Muscle layer of colon (tissue), 2 donors: ENCODE data around the gene CCDC34.
"Not testable (repeated sequence)": the region's sequence is repeated elsewhere in the genome, so short reads cannot be mapped to it uniquely, and the experiment has no call there.

ENCODE experiments used
- H3K27ac ChIP-seq: one replicate; pipeline ENCODE4 v1.7.0; 2013; ENCODE audit warnings: low read depth, mild to moderate bottlenecking, low read length, moderate library complexity
- H3K27me3 ChIP-seq, 2 donors: one replicate each; pipeline ENCODE4 v1.7.0; 2013; ENCODE audit warnings: low read length in 2 of 2, mild to moderate bottlenecking in 2 of 2; ENCODE audit not compliant: insufficient read depth in 2 of 2, control insufficient read depth in 1 of 2
- H3K36me3 ChIP-seq: one replicate; pipeline ENCODE4 v1.7.0; 2013; ENCODE audit warnings: mild to moderate bottlenecking, low read length; ENCODE audit not compliant: insufficient read depth
- H3K4me1 ChIP-seq: one replicate; pipeline ENCODE4 v1.7.0; 2013; ENCODE audit warnings: mild to moderate bottlenecking, low read length; ENCODE audit not compliant: insufficient read depth
- H3K4me3 ChIP-seq, 2 donors: one replicate each; pipeline ENCODE4 v1.7.0; 2013; ENCODE audit warnings: low read length in 2 of 2, low read depth in 1 of 2, mild to moderate bottlenecking in 1 of 2, moderate library complexity in 1 of 2
- H3K9ac ChIP-seq: one replicate; pipeline ENCODE4 v1.7.0; 2013; ENCODE audit warnings: low read length
- H3K9me3 ChIP-seq: one replicate; pipeline ENCODE4 v1.7.0; 2013; ENCODE audit warnings: mild to moderate bottlenecking, low read length
- donor health status: abdominal sarcoma.
- donor health status: Adenocarcinoma of cecum.

Gene CCDC34

DNA sequence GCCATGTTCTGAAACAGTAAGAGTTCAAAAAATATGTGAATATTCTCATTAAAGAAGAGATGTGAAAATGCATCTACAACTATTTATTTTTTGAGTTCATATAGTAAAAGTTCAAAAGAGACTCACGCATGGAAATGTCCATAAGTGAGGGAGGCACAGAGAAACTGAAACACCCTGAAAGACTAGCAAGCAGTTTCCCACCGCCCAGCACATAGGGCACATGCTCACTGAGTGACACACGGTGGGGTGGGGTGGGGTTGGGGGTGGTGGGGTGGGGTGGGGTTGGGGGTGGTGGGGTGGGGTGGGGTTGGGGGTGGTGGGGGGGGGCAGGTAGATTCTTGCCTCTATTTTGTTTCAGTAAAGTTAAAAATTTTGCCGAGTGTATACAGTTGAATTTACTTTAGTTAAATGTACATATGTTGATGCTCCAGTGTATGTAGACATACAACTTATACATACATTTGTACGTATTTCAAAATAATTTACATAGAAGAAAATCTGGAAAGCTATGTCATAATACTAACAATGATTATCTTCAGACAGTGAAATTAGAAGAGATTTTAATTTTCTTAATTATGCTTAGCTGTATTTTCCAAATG is 6.3 kb downstream of the CCDC34 start:
- no peaks in the 10 kb centered on the region for H3K27me3 ChIP-seq
- no peaks in the 10 kb centered on the region for H3K36me3 ChIP-seq
- no peaks in the 10 kb centered on the region for H3K9me3 ChIP-seq
- H3K27ac ChIP-seq: no peak overlapping the region
- no peak overlapping the region for H3K9ac ChIP-seq
- no peaks in the 10 kb centered on the region for H3K4me1 ChIP-seq
- H3K4me3 ChIP-seq: no peak overlapping the region

DNA sequence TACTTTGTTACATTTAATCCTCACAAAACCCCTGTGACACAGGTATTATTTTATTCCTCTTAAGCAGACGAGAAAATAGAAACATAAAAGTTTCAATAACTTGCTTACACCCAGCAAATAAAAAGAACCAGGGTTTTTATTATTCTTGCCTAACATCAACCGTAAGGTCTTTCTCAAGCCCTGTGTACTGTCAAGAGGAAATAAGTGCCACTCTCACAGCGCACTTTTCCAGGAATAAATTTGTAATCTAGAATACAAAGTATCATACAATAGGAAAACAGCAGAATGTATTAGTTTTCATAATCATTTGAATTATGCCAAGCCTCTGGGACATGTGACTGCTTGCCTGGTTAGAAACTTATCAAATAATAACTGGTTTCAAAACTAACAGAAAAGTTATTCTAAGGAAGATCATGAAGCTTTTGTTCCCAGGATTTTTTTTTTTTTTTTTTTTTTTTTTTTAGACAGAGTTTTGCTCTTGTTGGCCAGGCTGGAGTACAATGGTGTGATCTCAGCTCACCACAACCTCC is 7.4 kb downstream of the CCDC34 start:
- no peaks in the 10 kb centered on the region for H3K36me3 ChIP-seq
- no peak overlapping the region for H3K4me3 ChIP-seq
- H3K27me3 ChIP-seq: no peaks in the 10 kb centered on the region
- no peaks in the 10 kb centered on the region for H3K9me3 ChIP-seq
- no peak overlapping the region for H3K27ac ChIP-seq
- no peaks in the 10 kb centered on the region for H3K4me1 ChIP-seq
- H3K9ac ChIP-seq: no peak overlapping the region

DNA sequence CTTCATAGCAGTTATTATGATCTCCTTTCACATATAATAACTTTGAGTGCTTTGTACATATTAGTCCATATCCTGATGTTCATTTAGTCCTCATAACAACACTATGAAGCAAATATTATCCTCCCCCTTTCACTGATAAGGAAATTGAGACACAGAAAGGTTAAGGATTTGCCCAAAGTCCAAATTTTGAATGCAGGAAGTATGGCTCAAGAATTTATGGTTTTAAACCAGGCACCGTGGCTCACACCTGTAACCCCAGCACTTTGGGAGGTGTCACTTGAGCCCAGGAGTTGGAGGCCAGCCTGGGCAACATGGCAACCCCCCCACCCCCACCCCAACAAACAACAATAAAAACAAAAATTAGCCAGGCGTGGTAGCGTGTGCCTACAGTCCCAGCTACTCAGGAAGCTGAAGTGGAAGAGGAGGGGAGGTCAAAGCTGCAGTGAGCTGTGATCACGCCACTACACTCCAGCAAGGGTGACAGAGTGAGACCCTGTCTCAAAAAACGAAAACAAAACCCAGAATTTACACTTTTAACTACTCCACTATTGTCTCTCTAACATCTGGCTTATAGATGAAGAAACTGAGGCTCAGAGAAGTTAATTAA is 8.6 kb downstream of the CCDC34 start:
- Histone ChIP-seq H3K9ac (no peak overlapping the region), H3K4me1 (no peaks in the 10 kb centered on the region), H3K27ac (no peak overlapping the region), H3K27me3 (no peaks in the 10 kb centered on the region), H3K36me3 (no peaks in the 10 kb centered on the region), H3K9me3 (no peaks in the 10 kb centered on the region), H3K4me3 (no peak overlapping the region)

DNA sequence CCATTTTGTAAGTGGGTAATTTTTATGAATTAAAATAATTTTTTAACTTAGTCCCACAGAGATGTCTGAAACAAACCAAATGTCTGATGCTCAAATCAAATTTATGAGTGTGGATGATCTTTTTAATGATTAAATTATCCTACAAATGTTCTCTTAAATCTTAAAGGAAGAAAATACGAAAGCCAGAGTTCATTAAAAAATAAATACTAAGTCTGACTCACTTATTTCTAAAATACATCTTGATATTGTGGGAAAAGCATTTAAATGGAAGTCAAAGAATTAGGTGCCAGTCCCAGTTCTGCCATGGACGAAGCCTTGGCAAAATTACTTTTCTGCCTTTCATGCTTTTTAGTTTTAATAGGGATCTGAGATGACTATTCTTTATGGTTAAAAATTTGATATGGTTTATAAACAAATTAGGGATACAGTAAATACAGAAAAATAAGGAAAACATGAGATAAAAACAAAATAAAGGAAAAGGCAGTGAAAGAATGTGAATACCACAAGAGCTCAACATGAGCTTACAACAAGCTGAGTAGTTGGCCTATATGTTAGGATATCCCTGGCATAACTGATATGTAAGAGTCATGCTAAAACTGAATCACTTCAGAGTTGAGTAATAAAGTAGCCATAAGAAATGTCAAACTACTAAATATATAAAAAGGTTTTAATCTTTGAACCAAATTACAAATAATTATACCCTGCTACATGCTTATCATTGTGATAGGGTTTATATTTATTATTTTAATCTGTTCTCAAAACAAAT is 9.2 kb downstream of the CCDC34 start:
- no peaks in the 10 kb centered on the region for H3K4me1 ChIP-seq
- H3K9me3 ChIP-seq: no peaks in the 10 kb centered on the region
- no peaks in the 10 kb centered on the region for H3K36me3 ChIP-seq
- H3K9ac ChIP-seq: no peak overlapping the region
- no peak overlapping the region for H3K4me3 ChIP-seq
- H3K27ac ChIP-seq: no peak overlapping the region
- H3K27me3 ChIP-seq: no peaks in the 10 kb centered on the region

DNA sequence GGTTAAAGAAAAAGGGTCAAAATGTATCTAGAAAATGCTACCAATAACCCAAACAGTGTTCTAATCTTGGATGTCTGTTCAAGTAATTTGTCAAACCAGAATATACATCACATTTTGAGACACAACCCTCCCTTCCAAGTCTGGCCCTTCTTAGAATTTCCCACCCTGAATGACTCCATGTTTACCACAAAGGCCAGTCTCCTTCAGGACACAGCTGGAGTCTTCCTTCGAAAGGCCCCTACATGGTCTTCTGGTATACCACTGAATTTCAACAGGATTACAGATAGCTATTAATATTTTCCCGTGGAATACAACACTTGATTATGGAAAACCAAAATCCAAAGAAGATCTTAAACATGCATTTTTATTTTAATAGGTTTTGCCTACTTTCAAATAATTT is 10.2 kb downstream of the CCDC34 start:
- Histone ChIP-seq H3K27me3 (no peaks in the 10 kb centered on the region), H3K9ac (no peak overlapping the region), H3K4me3 (no peak overlapping the region), H3K9me3 (no peaks in the 10 kb centered on the region), H3K36me3 (no peaks in the 10 kb centered on the region), H3K4me1 (peaks cover 2% of the 10 kb centered on the region), H3K27ac (no peak overlapping the region)

DNA sequence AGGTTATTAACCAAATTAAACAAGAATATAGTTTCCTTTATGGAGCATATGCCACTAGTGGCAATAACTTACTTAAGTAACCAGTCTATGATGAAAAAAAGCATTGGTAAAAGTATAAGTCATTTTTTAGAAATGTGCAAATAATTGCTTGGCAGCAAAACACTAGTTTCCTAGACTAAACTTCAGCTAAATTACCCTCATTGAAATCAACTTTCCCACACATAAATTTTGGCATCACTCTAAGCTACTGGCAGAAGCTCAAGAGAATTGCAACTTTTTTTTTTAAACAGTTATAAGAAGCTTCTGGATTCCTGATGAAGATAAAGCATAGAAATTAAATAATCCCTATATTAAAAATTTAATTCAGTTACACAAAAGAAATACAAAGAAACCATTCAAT is 12.5 kb downstream of the CCDC34 start:
- H3K9ac ChIP-seq: no peak overlapping the region
- H3K27me3 ChIP-seq: no peaks in the 10 kb centered on the region
- no peak overlapping the region for H3K27ac ChIP-seq
- no peaks in the 10 kb centered on the region for H3K36me3 ChIP-seq
- no peak overlapping the region for H3K4me3 ChIP-seq
- no peaks in the 10 kb centered on the region for H3K9me3 ChIP-seq
- H3K4me1 ChIP-seq: peaks cover 5% of the 10 kb centered on the region

DNA sequence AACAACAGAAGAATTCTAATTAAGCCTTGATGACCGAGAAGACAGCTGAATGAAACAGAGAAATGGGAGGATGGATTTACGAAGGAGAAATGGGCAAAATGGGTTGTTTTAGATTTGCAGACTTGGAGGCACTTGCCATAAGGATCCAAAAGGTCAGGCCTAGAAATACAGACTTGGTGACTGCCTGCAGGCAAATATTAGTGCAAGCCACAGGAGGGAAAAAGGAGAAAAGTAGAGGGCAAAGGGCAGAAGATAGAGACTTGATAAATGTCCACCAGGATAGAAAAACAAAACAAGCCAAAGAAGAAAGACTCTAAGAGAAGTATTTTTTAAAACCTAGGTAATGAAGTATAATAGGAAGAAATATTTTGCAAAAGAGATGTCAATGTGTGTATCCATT is 13.1 kb downstream of the CCDC34 start:
- Histone ChIP-seq H3K4me3 (no peak overlapping the region), H3K9ac (no peak overlapping the region), H3K36me3 (no peaks in the 10 kb centered on the region), H3K4me1 (peaks cover 5% of the 10 kb centered on the region), H3K9me3 (no peaks in the 10 kb centered on the region), H3K27ac (no peak overlapping the region), H3K27me3 (no peaks in the 10 kb centered on the region)

DNA sequence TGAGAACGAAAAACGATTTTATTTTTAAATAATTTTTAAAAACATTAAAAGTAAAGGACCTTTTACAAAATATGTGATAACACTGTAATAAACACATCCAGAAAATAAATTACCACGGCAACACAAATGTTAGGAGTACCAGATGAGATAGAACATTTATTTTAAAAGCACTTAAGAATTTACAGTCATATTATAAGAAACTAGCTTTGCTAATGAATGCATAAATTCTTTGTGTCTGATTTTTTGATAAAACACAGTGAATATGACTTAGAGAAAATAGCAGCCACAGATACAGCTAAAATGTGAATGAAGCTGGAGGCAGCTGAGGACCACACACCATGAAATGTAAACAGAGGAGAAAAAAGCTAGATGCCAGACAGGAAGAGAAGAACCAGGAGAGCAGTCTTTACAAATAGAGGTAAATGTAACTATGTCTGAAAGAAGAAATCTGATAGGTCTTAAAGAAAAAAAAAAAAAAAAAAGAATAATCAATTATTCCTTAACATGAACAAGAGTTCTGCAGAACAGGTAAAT is 14.6 kb downstream of the CCDC34 start:
- no peaks in the 10 kb centered on the region for H3K9me3 ChIP-seq
- no peaks in the 10 kb centered on the region for H3K36me3 ChIP-seq
- H3K9ac ChIP-seq: no peak overlapping the region
- peaks cover 5% of the 10 kb centered on the region for H3K4me1 ChIP-seq
- H3K27ac ChIP-seq: no peak overlapping the region
- H3K27me3 ChIP-seq: no peaks in the 10 kb centered on the region
- H3K4me3 ChIP-seq: no peak overlapping the region

DNA sequence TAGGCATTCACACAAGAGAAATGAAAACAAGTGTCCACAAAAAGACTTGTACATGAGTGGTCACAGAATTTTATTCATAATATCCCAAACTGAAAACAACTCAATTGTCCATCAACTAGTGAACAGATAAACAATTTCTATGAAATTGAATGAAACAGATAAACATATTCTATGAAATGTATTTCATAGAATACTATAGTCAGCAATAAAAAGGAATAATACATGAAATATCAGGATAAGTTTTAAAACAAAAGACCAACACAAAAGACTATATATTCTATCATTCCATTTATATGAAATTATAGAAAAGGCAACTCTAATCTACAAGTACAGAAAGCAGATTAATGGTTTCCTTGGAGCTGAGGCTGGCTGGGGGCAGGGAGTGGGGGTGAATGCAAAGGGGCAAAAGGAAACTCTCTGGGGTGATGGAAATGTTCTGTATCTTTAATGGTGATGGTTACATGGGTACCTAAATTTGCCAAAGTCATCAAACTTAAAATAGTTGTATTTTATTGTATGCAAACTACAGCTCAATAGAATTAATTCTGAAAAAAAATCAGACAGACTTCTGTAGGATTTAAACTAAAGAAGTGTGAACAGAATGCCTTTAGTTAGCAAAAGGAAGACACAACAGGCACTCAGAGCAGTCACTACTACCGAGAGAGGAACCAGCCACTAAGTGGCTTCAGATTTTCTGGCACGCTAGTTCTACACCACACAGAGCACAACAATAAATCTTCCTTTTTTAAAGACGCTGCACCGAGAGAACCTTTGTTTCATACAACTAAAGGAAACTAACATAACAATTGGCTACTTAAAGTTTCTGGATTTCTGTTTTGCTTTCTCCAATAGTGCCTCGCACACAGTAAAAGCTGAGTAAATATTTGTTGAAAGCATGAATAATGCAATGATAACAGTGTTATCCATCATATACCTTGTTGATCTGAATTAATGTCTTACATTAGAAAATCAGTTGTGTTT is 15.4 kb downstream of the CCDC34 start:
- Histone ChIP-seq H3K36me3 (no peaks in the 10 kb centered on the region), H3K27ac (no peak overlapping the region), H3K4me1 (peaks cover 5% of the 10 kb centered on the region), H3K27me3 (no peaks in the 10 kb centered on the region), H3K9me3 (no peaks in the 10 kb centered on the region), H3K4me3 (no peak overlapping the region), H3K9ac (no peak overlapping the region)

DNA sequence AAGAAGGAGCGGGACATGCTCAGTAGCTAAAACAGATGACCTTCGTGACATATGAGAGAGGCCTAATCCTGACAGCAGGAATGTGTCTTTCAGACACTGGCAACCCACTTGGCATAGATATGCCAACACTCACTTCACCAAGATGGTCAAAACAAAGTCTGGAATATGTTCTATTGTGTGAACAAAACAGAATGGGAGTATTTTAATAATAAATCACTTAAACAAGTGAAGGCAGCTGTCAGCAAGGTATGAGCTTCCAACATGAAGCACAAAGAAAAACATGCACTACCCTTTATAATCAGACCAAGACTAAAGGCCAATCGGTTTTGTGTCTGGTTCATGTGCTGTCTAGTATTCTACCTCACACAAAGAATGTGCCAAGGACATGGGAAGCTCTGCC is 23.1 kb downstream of the CCDC34 start:
- H3K36me3 ChIP-seq: no peaks in the 10 kb centered on the region

DNA sequence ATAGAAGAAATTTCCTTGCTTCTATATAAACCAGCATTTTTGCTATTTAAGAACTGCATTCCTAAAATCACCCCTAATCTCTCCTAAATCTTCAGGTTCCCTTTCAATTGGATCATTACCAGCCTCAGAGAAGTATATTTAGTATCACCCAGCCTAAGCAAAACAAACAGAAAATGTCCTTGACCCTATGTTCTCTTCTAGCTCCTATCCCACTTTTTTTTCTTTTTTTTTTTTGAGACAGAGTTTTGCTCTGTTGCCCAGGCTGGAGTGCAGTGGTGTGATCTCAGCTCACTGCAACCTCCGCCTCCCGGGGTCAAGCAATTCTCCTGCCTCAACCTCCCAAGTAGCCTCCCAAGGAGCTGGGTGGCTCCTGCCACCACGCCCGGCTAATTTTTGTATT is 28.3 kb downstream of the CCDC34 start:
- not testable (repeated sequence) for H3K36me3 ChIP-seq, H3K9ac ChIP-seq, H3K4me3 ChIP-seq, H3K27me3 ChIP-seq, H3K9me3 ChIP-seq, H3K4me1 ChIP-seq, H3K27ac ChIP-seq

More for the DNA sequence above, 23.1 kb downstream of the CCDC34 start:
- Histone ChIP-seq H3K27ac (no peak overlapping the region), H3K27me3 (no peaks in the 10 kb centered on the region), H3K9ac (no peak overlapping the region), H3K4me3 (no peak overlapping the region), H3K4me1 (no peaks in the 10 kb centered on the region), H3K9me3 (no peaks in the 10 kb centered on the region)
